ENCODE measurements around the gene CLBA1. TPM values are rescaled to one million over a fixed set of nuclear protein-coding genes. Genes with fewer than 3 reads are reported as not detected.

Gene CLBA1
- total RNA-seq, 2 experiments from 2014 or later: 0.47 to 0.67 TPM

GRCh38 chr14:104973135-104973384 lies 12.5 kb upstream of the CLBA1 start:
- H3K27me3 Mint-ChIP-seq: peaks cover 22% of the 10 kb centered on the region
- H3K4me1 Mint-ChIP-seq (ENCODE audit: low read depth): peaks cover 11% of the 10 kb centered on the region
- POLR2A ChIA-PET: interaction anchor here (1.1 to 1.4 kb wide), 2 partner anchors 73 to 75 kb away, joined by 3 to 4 read pairs; no protein-coding TSS in a partner anchor
- intact Hi-C loops (cut with micrococcal nuclease): no loop called here
- no peak for TF ChIP-seq CTCF (IDR thresholded peaks at IDR 0.05)
- no peaks in the 10 kb centered on the region for H3K36me3 Mint-ChIP-seq (ENCODE audit: low read depth)
- H3K4me3 Mint-ChIP-seq: no peak overlapping the region
- H3K9me3 Mint-ChIP-seq: no peaks in the 10 kb centered on the region
- DNase-seq: no peak
- CTCF ChIA-PET: interaction anchor here (1.1 to 4.7 kb wide), 5 partner anchors 12 to 114 kb away, joined by 3 to 87 read pairs (median 3); no protein-coding TSS in a partner anchor
- no peak overlapping the region for H3K27ac Mint-ChIP-seq
- no peak for ATAC-seq

GRCh38 chr14:104973385-104974145 lies 12.0 kb upstream of the CLBA1 start:
- CTCF ChIA-PET: interaction anchor here (1.1 to 4.7 kb wide), 7 partner anchors 11 to 114 kb away, joined by 3 to 87 read pairs (median 3); no protein-coding TSS in a partner anchor
- Mint-ChIP-seq H3K36me3 (ENCODE audit: low read depth) (no peaks in the 10 kb centered on the region), H3K4me3 (no peak overlapping the region), H3K4me1 (ENCODE audit: low read depth) (peaks cover 11% of the 10 kb centered on the region), H3K9me3 (no peaks in the 10 kb centered on the region), H3K27me3 (peaks cover 22% of the 10 kb centered on the region), H3K27ac (no peak overlapping the region)
- DNase-seq (no peak), ATAC-seq (no peak)
- POLR2A ChIA-PET: interaction anchor here (1.1 to 1.4 kb wide), 2 partner anchors 72 to 74 kb away, joined by 3 to 4 read pairs; no protein-coding TSS in a partner anchor
- intact Hi-C loops (cut with micrococcal nuclease): no loop called here
- no peak for TF ChIP-seq CTCF (IDR thresholded peaks at IDR 0.05)

- Mint-ChIP-seq H3K4me1 (ENCODE audit: low read depth) (peaks cover 11% of the 10 kb centered on the region), H3K36me3 (ENCODE audit: low read depth) (no peaks in the 10 kb centered on the region), H3K27me3 (peaks cover 22% of the 10 kb centered on the region), H3K4me3 (no peak overlapping the region), H3K27ac (no peak overlapping the region), H3K9me3 (no peaks in the 10 kb centered on the region)
- ChIA-PET CTCF (interaction anchor here (1.2 to 4.7 kb wide), 5 partner anchors 11 to 113 kb away, joined by 3 to 87 read pairs (median 16); no protein-coding TSS in a partner anchor), POLR2A (interaction anchor here (1.1 to 1.4 kb wide), 2 partner anchors 72 to 73 kb away, joined by 3 to 4 read pairs; no protein-coding TSS in a partner anchor)
- TF ChIP-seq CTCF (IDR thresholded peaks at IDR 0.05): no peak
- no peak for DNase-seq
- ATAC-seq: no peak
- intact Hi-C loops (cut with micrococcal nuclease): no loop called here
Observed at GRCh38 chr14:104974146-104974541, 11.4 kb upstream of the CLBA1 start.

- Mint-ChIP-seq H3K4me3 (no peak overlapping the region), H3K27ac (no peak overlapping the region), H3K4me1 (ENCODE audit: low read depth) (peaks cover 11% of the 10 kb centered on the region), H3K9me3 (no peaks in the 10 kb centered on the region), H3K36me3 (ENCODE audit: low read depth) (no peaks in the 10 kb centered on the region), H3K27me3 (peaks cover 26% of the 10 kb centered on the region)
- no peak for ATAC-seq
- intact Hi-C loops (cut with micrococcal nuclease): no loop called here
- no peak for DNase-seq
- POLR2A ChIA-PET: interaction anchor here (1.3 kb wide), 1 partner anchor 73 kb away, joined by 3 read pairs; no protein-coding TSS in a partner anchor
- CTCF ChIA-PET: interaction anchor here (0.7 to 4.7 kb wide), 21 partner anchors 10 to 377 kb away, joined by 3 to 87 read pairs (median 4); partner anchors contain the start of genes CDCA4, CLBA1 and JAG2
- TF ChIP-seq CTCF (IDR thresholded peaks at IDR 0.05): no peak
Observed at GRCh38 chr14:104974665-104975390, 10.8 kb upstream of the CLBA1 start.

All from activated CD8-positive, alpha-beta T cell treated with anti-CD3 and anti-CD28 coated beads for 36 hours (primary cell).